Peyer's patch (tissue), 4 donors: ENCODE measurements around the gene CLSTN1.

Experiments
- CTCF ChIP-seq, 6 experiments: fragments of 450-650 bp in 4 of 6; fragments of 200-600 bp in 2 of 6; sonication (generic) in 1 of 6; IDR thresholded peaks; one replicate each; pipeline ENCODE4 v1.5.1; 2017 to 2019; ENCODE audit warnings: antibody characterized with exemption in 6 of 6, mild to moderate bottlenecking in 3 of 6, moderate library complexity in 1 of 6
- POLR2A ChIP-seq, 2 donors: fragments of 450-650 bp; IDR thresholded peaks; one replicate each; pipeline ENCODE4 v1.5.1; 2017; ENCODE audit warnings: antibody characterized with exemption in 2 of 2, mild to moderate bottlenecking in 2 of 2, moderate library complexity in 2 of 2

DNA sequence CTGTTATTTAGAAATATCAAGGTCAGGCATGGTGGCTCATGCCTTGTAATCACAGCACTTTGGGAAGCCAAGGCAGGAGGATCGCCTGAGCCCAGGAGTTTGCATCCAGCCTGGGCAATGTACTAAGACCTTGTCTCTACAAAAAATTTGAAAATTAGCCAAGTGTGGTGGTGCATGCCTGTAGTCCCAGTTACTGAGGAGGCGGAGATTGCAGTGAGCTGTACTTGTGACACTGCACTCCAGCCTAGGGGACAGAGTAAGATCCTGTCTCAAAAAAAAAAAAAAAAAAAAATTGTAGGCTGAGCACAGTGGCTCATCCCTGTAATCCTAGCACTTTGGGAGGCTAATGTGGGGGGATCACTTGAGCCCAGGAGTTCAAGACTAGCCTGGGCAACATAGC lies 127.0 kb downstream of the CLSTN1 start:
- no peak for TF ChIP-seq POLR2A (IDR thresholded peaks at IDR 0.05)
- TF ChIP-seq CTCF (IDR thresholded peaks at IDR 0.05) = no peak
